Amygdala (tissue), 56 donors: Measurements from ENCODE around the gene CCDC186.

Experiments
- DNase-seq, 56 donors: peaks; one replicate each; lab custom pipeline; 2025; lab: John Stamatoyannopoulos, UW

The CCDC186 gene

DNA sequence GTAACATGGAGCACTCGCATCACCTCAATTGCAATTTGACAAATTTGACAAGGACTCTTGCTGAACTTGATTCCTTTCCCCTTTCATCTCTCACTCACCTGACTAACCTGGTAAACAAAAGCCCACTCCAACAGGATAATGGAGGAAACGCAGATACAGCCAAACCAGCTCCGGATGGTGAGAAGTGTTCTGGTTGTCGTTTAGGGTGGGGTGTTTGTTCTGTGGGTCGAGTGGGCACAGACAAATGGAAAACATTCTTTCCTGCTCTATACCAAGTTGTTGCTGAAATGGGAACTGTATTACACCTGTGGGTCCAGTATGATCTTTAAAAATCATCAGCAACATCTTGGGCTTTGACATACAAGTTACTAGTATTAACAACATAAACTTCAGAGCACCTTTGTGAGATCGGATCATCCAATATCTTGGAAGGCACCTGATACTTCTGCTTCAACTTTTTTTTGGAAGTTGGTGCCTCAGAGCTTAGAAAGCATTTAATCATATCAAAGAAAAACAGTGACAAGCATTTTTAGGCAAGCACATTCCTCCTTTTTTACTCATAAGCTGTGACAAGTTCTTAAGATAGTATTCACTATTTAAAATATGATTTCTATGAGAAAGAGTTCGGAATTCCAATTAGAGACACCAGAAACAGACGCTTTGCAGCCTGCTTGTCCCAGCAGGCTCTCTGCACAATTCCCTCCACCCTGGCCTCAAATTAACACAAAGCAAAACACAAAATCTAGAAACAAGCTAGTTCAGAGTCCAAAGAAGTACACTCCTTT lies 58.1 kb downstream of the CCDC186 start:
- no peak for DNase-seq

DNA sequence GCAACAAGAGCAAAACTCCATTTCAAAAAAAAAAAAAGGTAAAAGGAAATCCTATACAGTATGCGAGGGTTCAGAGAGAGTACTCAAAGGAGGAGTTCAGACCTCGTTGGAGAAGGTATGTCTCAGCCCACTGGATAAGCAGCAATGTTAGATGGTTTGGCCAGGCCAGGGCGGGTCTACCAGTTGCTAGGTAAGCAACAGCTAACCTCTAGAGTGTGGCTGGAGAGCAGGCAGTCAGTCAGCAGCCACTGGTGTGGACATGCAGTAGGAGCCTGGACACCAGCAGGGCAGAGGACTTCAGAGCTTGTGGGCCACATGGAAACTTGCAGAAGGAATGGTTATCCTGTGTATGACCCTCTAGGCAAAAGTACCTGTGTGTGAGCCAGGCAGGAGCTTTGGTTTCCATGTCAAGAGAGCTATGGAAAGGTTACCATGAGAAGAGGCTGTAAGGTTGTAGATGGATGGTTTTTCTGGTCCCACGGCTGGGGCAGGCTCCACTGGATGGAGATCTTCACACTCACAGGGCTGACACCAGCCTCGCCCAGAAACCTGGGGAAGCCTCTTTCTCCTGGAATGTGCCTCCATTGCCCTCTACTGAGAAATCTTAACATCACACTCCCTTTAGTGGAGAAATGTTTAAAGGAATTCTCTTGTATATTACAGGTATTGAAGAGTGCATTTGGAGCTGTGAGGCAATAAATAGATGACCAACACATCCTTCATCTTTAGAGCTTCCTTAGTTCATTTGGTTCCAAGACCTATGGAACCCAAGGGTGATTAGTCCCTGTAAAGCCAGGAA lies 63.6 kb downstream of the CCDC186 start:
- no peak for DNase-seq

DNA sequence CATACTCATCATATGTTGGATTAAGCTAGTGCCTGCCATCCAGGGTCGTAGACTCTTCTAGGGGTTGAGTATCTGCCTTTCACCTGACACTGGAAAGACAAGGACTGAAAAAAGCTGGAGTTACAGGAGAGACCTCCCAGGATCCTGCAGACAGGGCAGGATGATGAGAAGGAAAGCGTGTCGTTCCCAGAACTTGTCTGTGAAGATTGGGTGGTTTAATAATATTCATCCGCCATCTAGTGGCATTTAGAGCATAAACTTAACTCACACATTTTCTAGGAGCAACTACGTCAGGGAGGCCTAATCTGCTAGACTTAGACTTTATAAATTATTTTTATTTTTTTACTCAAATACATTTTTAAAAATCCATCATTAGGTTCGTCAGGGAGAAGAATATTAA lies 70.7 kb downstream of the CCDC186 start:
- DNase-seq, result peak in 13 of 56 donors; percentile 4 to 85 (median 15)

DNA sequence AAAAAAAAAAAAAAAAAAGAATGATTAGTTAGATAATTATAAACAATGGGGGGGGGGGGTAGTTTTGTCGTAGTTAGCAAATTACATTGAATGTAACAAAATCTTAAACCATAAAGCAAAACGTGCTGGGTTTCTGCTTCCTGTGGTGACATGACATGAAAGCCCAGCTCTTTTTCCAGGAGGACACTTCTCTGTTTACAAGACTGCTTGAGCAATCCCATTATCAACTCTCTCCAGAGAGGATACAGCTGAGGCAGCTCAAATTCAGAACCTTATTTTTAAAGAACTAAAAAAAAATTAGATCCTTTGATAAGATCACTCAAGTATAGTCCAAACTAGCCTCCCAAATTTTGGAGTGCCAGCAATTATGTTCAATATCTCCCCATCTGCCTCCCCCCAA lies 71.7 kb downstream of the CCDC186 start:
- DNase-seq, result no peak

DNA sequence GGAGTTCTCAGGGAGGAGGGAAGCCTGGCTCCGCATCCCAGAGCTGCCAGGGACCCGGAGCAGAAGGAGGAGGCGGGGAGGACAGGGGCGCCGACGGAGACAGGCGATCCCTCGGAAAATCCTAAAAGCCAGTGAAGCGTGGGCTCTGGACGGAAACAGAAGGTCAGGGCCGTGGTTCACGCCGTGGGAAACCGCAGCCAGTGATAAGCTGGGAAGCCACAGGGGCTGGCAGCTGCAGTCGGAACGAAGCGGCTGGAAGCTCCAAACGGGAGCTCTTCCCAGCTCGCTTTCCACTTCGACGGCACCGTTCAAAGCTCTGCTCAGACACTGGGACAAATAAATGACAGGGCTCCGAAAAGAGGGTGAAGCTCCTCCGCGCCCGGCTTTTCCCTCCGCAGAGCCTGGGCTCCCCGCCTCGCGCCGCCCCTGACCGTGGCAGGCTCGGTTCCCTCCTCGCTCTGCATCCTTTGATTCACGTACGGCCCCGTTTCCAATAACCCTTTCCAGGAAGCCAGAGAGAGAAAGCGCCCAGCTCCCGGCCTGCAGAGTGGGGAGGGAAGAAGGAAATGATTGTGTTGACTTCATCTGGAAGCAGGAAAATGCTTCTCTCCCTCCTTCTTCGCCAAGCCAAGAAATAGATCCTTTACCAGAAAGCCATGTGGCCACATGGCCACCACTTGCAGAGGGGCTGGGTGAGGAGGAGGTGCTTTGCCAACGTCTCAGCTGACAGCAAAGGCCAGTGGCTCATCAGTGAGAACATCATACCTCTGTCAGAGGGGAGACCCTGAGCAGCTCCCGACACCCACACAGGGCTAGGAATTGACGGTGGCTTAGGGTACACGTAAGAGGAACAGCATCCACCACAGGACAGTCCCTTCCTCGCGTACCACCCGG lies 72.9 kb downstream of the CCDC186 start:
- peak in 3 of 56 donors; percentile 7 to 10 (median 8) for DNase-seq

DNA sequence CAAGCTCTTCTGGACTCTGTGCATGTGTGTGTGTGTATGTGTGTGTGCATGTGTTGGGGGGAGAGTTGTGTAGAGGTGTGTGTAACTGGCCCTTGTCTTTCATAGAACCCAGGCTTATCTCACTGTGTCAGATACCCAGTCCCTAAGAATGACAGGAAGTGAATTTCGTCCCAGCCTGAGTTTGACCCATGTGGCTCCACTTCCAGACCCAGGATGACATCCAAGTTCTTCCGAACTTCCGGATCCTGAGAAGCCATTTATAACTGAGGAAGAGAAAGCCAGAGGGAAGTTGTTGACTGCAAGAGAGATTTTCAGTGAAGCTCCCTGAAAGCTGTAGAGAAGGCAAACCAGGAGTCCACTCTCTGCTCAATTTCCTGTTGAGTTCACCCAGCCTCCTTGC lies 77.1 kb downstream of the CCDC186 start:
- no peak for DNase-seq

DNA sequence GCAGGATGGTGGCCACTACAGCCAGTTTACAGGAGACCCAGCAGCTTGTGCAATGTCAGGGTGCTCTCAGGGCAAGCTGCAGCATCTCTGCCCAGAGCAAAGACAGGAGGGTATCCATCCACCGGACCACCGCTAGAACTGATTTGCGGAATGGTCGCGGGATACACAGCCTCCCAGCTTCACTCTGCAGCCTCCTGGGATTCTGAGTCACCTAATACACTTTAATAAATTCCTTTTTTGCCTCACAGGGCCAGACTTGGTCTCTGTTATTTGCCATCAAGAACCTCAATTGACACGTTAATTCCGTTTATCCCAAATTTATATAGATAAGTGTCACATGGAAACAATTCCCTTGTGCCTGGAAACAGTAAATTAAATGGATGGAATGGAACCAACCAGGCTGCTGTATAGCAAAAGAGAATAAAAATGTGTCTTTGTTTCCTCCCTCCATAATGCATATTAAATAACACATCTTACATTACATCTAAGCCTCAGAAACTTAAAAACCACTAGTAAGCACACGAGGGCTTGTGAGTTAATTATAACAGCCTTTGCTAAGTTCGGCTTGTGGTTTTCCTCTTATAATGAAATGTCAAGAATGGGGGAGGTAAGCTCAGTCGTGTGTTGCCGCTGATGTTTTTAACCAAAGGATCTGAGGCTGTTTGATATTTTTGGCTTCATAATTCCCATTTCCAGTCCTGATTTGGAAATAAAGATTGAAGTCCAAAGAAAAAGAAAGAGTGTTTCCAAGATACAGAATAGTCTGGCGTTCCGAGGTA lies 78.3 kb downstream of the CCDC186 start:
- DNase-seq, result no peak

DNA sequence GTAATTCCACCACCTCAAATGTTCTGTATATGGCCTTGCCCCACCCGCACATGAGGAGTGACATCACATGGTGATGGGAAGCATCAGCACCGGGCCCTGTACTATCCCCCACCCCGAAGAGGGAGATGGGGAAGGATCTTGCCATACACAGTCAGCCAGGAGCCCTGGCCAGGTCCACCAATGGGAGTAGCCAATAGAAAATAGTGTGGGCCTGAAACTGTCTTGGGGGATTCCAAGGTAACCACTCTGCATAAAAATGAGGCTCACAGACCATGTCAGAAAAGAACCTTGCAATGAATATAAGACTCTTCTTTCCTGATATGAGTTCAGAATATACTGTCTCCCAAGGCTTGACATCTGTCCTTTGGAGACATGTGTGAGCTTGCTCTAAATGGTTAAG lies 79.2 kb downstream of the CCDC186 start:
- DNase-seq, result no peak

DNA sequence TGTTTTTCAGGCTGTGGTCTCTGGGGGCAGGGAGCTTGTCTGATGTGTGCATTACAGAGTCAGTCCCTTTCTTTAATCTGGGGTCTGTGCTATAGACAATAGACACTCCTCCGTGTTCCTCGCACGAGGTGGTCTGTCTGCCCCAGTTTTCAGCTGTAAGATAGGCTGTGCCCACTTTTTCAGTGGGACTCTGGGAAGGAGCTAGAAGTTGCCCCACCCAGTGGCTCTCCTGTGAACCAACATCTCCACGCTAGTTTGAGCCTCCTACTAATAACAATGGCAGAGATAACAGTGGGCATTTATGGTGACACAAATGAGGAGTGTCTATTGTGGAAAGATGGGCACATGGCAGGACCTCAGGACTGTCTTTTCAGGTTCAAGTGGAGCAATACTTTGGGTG lies 86.3 kb downstream of the CCDC186 start:
- DNase-seq, result no peak

DNA sequence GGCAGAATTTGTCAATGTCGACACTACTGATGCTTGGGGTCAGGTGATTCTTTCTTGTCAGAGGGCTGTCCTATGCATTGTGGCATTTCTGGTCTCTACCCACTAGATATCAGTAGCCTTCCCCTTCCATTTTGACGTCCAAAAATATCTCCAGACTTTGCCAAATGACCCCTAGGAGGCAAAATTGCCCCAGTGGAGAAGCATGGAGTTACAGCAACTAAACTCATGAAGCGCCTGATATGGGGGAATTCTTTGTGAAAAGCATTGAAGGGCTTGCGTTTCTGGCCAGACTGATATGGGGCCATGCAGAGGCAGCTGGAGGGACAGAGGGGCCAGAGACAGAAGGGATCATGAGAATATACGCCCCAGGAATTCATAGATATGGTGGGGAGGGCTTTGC lies 86.7 kb downstream of the CCDC186 start:
- DNase-seq, result no peak

DNA sequence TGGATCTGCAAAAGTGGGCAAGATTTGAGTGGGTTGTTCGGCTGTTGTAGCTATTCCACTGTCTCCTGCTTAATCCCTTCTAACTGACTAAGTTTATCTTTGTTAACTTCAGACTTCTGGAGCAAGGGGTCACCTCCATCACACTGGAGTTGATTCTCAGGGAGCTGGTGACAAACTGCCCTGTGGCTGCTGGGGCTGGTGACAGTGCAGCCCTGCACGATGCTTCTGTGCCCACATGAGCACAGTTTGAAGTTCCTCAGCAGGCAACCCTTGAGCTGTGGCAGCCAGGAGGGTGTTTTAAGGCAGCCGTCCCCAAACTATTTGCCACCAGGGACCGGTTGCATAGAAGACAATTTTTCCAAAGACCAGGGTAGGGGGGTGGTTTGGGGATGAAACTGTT lies 89.8 kb downstream of the CCDC186 start:
- DNase-seq, result no peak

DNA sequence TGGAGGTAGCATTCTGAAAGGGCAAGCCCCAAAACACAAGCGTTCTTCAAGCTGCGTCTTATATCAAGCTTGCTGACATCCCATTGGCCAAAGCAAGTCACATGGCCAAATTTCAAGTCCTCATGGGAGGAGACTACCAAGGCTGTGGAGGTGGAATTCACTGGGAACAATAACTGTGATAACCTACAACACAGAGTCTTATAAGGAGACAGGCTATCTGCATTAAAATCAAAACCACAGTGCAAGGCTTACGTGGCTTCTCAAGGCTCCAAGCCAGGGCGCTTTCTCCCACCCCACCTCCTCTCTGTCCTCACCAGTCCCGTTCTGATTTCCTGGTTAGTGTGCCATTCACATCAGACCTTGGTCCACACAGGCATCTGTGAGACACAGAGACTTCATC lies 91.0 kb downstream of the CCDC186 start:
- no peak for DNase-seq

DNA sequence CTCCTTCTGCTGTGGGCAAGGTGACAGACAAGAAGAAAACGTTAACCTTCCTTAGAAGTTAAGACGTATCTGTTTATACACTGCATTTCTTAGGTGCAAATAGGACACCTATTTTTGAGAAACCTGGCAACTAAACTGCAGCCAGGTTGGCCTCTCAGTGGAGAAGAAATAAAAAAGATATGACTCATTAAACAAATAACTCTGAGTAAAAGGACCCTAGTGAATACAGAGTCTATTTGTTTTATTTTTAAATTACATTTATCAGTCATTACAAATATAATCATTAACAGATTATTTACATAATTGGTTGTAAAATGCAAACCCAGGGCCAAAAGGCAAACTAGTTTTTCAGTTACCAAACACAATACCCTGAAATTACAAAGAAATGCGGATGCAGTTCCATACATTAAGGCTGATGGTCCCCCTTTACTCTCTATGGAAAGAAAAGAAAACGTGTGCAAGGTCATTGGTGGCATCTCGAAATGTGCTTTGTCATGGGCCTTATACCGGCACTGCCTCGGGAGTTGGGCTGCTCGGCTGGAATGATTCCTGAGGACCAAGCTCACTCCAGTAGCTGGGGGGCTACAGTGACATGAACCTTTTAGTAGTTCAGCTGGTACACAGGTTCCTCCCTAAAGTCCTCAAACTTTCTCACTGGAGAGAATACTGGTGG lies 92.0 kb downstream of the CCDC186 start:
- no peak for DNase-seq

DNA sequence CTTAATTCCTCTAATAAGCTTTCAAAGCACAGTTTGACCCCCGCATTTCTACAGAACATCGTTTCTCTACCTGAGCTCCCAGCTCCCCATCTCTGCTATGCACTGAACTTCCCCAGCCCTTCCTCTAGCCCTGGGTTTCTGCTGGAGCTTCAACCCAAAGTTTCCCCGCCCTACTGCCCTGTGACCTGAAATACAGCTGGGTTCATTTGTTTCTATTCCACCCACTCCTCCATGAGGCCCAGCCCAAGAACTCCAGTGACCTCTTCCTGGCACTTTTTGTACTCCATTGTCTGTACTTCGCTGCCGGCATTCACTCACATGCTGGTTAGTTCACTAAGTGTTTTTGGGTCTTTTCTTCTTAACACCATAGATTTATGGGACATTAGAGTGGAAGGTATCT lies 94.6 kb downstream of the CCDC186 start:
- no peak for DNase-seq

DNA sequence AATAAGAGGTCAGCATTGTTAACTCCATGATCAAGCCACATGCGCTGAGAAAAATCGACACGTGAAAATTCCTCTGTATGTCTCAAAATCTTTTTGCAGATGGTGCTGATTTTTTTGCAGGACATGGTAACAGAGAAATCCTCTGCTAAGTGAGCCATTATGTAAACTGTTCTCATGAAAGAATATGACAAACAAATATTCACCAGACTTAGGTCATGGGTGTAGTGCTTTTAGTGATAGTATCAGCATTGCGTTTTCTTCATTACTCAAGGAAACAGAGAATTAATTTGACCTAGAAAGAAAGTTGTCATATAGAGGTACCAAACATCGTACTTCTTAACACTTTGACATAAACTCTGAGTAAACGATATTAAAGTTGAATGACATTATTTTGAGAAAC lies 95.7 kb downstream of the CCDC186 start:
- DNase-seq, result no peak

DNA sequence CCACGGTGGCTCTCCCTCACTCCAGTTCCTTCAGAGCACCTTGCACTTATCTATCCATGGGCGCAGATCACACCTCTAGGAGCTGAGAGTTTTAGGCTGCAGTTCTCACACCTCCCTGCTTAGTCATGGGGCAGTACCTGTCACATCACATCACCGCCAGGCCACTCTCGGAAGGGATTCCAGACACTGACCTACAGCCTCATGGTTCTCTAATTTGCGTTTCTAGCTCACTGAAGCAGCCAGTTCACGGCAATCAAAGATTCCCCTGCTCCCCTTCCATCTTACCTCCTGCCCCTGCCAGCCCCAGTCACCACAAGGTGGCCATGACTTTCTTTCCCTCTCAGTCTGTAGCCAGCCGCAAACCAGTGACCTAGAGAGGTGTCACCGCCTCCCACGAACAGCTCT lies 96.2 kb downstream of the CCDC186 start:
- no peak for DNase-seq

DNA sequence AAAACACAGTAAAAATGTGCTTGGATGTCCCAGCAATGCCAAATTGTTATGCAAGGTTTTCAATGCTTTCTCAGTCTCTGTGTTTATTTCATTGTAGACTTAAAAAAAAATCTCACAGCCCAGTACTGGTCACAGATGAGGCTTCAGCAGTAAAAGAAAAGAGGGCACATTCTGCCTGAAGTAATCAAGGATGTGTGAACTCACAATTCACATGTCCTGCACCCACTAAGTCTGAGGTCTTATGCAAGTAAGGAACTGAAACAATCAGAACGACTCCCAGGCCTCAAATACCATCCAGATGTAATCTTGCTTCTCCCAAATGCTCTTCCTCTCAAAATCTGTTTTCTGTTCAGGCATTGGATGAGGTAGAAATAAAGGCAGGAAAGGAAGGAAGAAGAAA lies 96.7 kb downstream of the CCDC186 start:
- peak in 1 of 56 donors; percentile 16 for DNase-seq

DNA sequence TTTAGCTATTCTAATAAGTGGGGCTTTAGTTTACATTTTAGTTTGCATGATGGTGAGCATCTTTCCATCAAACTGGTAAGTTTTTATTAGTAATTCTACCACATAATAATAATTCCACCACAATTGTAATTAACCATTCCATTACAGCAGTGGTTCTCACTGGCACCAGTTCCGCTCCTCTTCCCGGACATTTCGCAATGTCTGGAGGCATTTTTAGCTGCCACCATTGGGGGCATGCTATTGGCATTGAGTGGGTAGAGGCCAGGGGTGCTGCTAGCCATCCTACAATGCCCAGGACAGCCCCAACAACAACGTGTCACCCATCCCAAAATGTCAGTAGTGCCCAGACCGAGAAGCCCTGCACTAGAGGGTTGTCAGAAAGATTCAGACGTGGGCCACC lies 98.9 kb downstream of the CCDC186 start:
- no peak for DNase-seq

DNA sequence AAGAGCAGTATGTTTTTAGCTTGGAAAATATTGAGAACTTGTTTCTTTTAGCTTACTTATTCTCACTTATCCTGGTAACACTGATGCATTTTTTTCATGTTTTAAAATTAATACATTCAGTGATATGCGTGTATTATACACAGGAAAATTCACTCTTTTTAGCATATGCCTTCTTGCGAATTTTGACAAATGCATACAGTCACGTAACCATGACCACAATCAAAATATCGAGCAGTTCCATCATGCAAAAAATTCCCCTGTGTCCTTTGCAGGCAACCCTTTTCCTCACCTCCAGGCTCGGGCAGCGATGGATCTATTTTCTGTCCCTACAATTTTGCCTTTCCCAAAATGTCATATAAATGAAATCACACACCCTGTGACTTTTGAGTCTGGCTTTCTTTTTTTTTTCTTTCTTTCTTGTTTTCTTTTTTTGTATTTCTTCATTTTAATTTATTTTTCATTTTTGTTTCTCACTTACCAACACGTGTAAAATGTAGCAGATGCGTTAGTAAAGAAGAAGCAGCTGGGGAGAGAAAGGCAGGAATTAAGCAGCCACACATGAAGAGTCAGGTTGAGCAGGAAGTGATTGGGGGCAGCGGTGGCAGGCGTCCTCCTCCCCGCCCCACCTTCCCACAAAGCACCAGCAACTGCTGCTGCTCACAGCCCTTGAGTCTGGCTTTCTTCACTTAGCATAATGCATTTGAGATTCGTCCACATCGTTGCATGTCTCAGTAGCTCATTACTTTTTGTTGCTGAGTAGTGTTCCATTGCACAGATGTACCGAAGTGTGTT lies 100.4 kb downstream of the CCDC186 start:
- DNase-seq, result no peak
